Right lobe of liver (tissue), 4 donors: ENCODE measurements around the gene CRIP1.

Experiments used
- CTCF ChIP-seq, 4 donors: fragments of 200-600 bp in 3 of 4; fragments of 450-650 bp in 1 of 4; IDR thresholded peaks; one replicate each; pipeline versions ENCODE4 v1.5.1 to v1.8.0; 2016 to 2022; ENCODE audit warnings: antibody characterized with exemption in 4 of 4, mild to moderate bottlenecking in 2 of 4
- POLR2A ChIP-seq: fragments of 450-650 bp; IDR thresholded peaks from one replicate; pipeline ENCODE4 v1.6.1; 2017; ENCODE audit warnings: antibody characterized with exemption, mild to moderate bottlenecking
- donor health status: DM: no; HTN: no; CAD: no.
- donor health status: DM: no; HTN: no; CAD: no.
- donor health status: DM: no; HTN: yes; CAD: no.

DNA sequence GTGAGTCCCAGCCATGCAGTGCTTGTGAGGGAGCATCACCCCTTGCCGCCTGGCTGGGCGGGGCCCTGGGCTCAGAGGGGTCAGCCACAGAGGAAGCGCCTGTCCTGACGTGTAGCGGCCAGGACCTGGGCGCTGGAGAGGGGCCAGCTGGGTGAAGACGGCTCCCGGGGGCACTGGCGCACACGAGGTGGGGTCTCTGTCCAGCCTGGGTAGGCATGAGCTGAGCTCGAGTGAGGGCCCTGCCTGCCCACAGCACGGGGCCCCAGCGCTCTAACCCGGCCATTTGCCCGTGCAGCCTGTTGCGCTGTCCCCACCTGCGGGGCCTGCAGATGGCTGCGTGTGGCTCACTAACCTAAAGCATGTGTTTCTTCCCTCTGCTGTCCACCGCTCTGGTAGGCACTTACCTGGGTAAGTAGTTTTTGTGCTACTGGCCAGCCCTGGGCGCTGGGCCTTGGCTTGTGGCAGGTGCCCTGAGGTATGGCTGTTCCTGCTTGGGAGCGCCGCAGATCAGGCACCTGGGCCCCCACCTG is 18.7 kb upstream of the CRIP1 start:
- TF ChIP-seq CTCF (IDR thresholded peaks at IDR 0.05) (no peak), POLR2A (no peak)
